ENCODE data around the gene IQCK. TPM values are rescaled to one million over a fixed set of nuclear protein-coding genes. Genes with fewer than 3 reads are reported as not detected.

Gene IQCK
- total and polyA plus RNA-seq, 8 donors, result 3.5 to 100.0 (median 13.6) TPM

DNA sequence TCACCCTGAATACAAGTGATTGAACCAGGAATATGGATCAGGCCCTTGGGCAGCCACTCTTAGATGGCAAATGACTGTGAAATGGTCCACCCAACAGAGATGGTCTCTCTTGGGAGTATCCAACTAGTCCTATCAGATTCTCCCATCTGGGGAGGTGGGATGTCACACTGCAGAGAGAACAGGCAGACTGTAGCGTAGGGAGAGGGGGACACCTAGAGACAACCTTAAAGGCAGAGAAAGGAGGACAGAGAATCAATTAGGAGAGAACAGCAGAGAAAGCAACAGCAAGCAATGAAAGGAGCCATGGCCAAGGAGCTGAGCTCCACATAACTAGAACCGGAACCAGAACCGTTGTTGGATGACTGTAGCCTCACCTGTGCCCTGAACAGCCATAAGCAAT lies 37.2 kb downstream of the IQCK start:
- intact Hi-C loops (cut with DNase I; ENCODE audit: low total_unique reads), result no loop called here
- DNase-seq, result no peak
- Histone ChIP-seq H3K4me1 (peaks cover 33 to 63% (median 46%) of the 10 kb centered on the region in 4 donors), H3K36me3 (no peaks in the 10 kb centered on the region), H3K9me3 (no peaks in the 10 kb centered on the region), H3K4me3 (no peak overlapping the region), H3K27me3 (no peaks in the 10 kb centered on the region), H3K27ac (peak overlapping the region; percentile 43 to 88 (median 75))
- TF ChIP-seq EP300 (IDR thresholded peaks at IDR 0.05), result no peak
- no peak for TF ChIP-seq POLR2AphosphoS5 (IDR thresholded peaks at IDR 0.05)
- WGBS, 5 donors, result 82 to 98% (median 89%) methylated on average over 3 of the region's 3 CpGs

GRCh38 chr16:19757026-19757425 lies 39.0 kb downstream of the IQCK start:
- no peak for DNase-seq
- no peaks in the 10 kb centered on the region for H3K27me3 ChIP-seq
- peaks cover 20 to 50% (median 34%) of the 10 kb centered on the region in 4 donors for H3K4me1 ChIP-seq
- no peaks in the 10 kb centered on the region for H3K36me3 ChIP-seq
- H3K4me3 ChIP-seq, result no peak overlapping the region
- TF ChIP-seq, protein P1, sequence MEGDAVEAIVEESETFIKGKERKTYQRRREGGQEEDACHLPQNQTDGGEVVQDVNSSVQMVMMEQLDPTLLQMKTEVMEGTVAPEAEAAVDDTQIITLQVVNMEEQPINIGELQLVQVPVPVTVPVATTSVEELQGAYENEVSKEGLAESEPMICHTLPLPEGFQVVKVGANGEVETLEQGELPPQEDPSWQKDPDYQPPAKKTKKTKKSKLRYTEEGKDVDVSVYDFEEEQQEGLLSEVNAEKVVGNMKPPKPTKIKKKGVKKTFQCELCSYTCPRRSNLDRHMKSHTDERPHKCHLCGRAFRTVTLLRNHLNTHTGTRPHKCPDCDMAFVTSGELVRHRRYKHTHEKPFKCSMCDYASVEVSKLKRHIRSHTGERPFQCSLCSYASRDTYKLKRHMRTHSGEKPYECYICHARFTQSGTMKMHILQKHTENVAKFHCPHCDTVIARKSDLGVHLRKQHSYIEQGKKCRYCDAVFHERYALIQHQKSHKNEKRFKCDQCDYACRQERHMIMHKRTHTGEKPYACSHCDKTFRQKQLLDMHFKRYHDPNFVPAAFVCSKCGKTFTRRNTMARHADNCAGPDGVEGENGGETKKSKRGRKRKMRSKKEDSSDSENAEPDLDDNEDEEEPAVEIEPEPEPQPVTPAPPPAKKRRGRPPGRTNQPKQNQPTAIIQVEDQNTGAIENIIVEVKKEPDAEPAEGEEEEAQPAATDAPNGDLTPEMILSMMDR (IDR thresholded peaks at IDR 0.05), result no peak
- TF ChIP-seq POLR2A (IDR thresholded peaks at IDR 0.05), result no peak
- no peak for TF ChIP-seq POLR2AphosphoS5 (IDR thresholded peaks at IDR 0.05)
- no peak for TF ChIP-seq EP300 (IDR thresholded peaks at IDR 0.05)
- H3K27ac ChIP-seq, result peak overlapping the region in 2 of 5 donors; percentile 62 to 85
- 94 to 97% (median 95%) methylated on average over 5 of the region's 5 CpGs for WGBS, 5 donors
- intact Hi-C loops (cut with DNase I; ENCODE audit: low total_unique reads), result no loop called here
- H3K9me3 ChIP-seq, result no peaks in the 10 kb centered on the region

DNA sequence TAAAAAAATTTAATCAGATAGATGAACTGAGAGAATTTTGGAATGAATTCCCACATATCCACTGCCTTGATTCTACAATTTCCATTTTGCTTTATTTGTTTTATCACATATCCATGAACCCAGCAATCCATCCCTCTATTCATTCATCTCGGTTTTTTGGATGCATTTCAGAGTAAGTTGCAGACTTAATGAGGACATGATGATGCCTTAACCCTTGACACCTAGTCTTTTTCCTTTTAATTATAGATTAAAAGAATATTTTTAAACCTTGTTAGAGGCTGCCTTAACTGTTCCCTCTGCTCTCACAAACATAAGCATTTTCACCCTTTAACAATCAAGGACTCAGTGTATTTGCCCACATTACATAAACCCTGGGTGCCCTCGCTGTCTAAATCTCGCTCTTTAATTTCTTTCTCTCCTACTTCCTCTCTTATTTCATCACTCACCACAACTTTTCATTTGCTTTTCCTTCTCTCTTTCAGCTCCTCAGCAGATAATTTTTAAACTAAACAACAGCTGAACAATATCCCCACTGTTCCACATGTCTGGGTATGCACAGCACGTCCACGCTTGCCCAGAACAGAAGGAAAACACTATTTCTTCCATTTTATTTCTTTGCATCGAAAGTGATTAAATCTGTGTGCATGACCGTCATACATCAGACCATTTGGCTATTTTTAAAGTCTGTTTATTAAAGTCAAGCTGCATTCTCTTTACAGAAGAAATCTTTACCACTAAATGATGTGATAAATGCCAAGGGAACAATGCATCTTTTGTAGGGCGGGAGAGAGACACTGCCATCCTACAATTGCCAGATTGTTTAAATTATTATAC lies 39.9 kb downstream of the IQCK start:
- H3K4me3 ChIP-seq, result no peak overlapping the region
- H3K36me3 ChIP-seq, result no peaks in the 10 kb centered on the region
- H3K4me1 ChIP-seq, result peaks cover 13 to 40% (median 28%) of the 10 kb centered on the region in 4 donors
- intact Hi-C loops (cut with DNase I; ENCODE audit: low total_unique reads), result no loop called here
- 24 to 48% (median 30%) methylated on average over 8 of the region's 8 CpGs for WGBS, 5 donors
- DNase-seq, result no peak
- peak overlapping the region in 4 of 5 donors; percentile 27 to 62 (median 36) for H3K27ac ChIP-seq
- no peaks in the 10 kb centered on the region for H3K27me3 ChIP-seq
- no peaks in the 10 kb centered on the region for H3K9me3 ChIP-seq
- TF ChIP-seq POLR2A (IDR thresholded peaks at IDR 0.05) (no peak), EP300 (IDR thresholded peaks at IDR 0.05) (no peak)
- TF ChIP-seq, protein P1 (IDR thresholded peaks at IDR 0.05), result no peak

DNA sequence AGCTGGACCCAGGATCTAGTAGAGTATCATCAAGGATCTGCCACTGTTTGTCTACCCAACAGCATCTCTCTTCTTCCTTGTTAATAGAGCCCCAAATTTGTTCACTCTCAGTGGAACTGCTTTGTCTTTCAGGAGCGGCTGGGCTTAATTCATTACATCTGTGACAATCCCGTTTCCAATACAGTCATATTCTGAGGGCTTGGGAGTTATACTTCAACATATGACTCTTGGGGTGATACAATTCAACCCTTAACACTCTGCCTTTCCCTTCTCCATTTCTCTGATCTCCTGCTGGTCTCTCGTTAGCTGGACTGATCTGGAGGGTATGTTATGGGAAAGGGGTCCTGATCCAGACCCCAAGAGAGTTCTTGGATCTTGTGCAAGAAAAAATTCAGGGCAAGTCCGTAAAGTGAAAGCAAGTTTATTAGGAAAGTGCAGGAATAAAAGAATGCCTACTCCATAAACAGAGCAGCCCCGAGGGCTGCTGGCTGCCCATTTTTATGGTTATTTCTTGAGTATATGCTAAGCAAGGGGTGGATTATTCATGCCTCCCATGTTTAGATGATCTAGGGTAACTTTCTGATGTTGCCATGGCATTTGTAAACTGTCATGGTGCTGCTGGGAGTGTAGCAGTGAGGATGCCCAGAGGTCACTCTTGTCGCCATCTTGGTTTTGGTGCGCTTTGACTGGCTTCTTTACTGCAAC lies 42.4 kb downstream of the IQCK start:
- H3K9me3 ChIP-seq, result no peaks in the 10 kb centered on the region
- 86 to 96% (median 95%) methylated on average over 7 of the region's 7 CpGs for WGBS, 5 donors
- H3K4me3 ChIP-seq, result no peak overlapping the region
- intact Hi-C loops (cut with DNase I; ENCODE audit: low total_unique reads), result no loop called here
- H3K27ac ChIP-seq, result no peak overlapping the region
- H3K4me1 ChIP-seq, result peaks cover under 1 to 18% (median 11%) of the 10 kb centered on the region in 4 donors
- DNase-seq, result no peak
- TF ChIP-seq, protein P1 (IDR thresholded peaks at IDR 0.05), result no peak
- TF ChIP-seq EP300 (IDR thresholded peaks at IDR 0.05), result no peak
- TF ChIP-seq POLR2A (IDR thresholded peaks at IDR 0.05), result no peak
- no peak for TF ChIP-seq POLR2AphosphoS5 (IDR thresholded peaks at IDR 0.05)
- no peaks in the 10 kb centered on the region for H3K36me3 ChIP-seq
- H3K27me3 ChIP-seq, result no peaks in the 10 kb centered on the region

All from stomach (tissue), 9 donors.